HepG2 (cell line): ENCODE measurements around the gene NPBWR2. TPM values are rescaled to one million over a fixed set of nuclear protein-coding genes. Genes with fewer than 3 reads are reported as not detected.

Source experiments
- AGO1 ChIP-seq: fragments of 200-400 bp; formaldehyde crosslinking; IDR thresholded peaks from 2 replicates; pipeline ENCODE4 v1.6.1; 2017; ENCODE audit warnings: mild to moderate bottlenecking, low read depth, low read length, moderate library complexity; ENCODE audit not compliant: poor library complexity, severe bottlenecking
- ARNT ChIP-seq: fragments of 450-650 bp; IDR thresholded peaks from 2 replicates; pipeline ENCODE4 v1.6.1; 2017
- ESRRA ChIP-seq: sonication (generic); formaldehyde crosslinking; IDR thresholded peaks from 2 replicates; pipeline ENCODE4 v1.5.1; 2020; ENCODE audit warnings: mild to moderate bottlenecking, low read depth, missing genetic modification reagents
- FOSL2 ChIP-seq: sonication (generic); formaldehyde crosslinking; IDR thresholded peaks from 2 replicates; pipeline ENCODE4 v1.4.0; 2020; ENCODE audit warnings: missing genetic modification reagents
- KLF11 ChIP-seq: IDR thresholded peaks from 2 replicates; pipeline ENCODE4 v1.6.1; 2016; ENCODE audit warnings: missing compliant biosample characterization
- KLF16 ChIP-seq, 2 experiments: sonication (generic) in 1 of 2; formaldehyde crosslinking in 1 of 2; IDR thresholded peaks; 2 replicates each; pipeline versions ENCODE4 v1.6.1 to v1.8.0; 2016 to 2023; ENCODE audit warnings: missing genetic modification reagents in 2 of 2, missing compliant biosample characterization in 1 of 2
- MIER3 ChIP-seq: IDR thresholded peaks from 2 replicates; pipeline ENCODE4 v1.6.1; 2016; ENCODE audit warnings: missing compliant biosample characterization, borderline replicate concordance
- NAIF1 ChIP-seq: sonication (generic); formaldehyde crosslinking; IDR thresholded peaks from 2 replicates; pipeline ENCODE4 v1.5.0; 2020; ENCODE audit warnings: mild to moderate bottlenecking, missing genetic modification reagents, borderline replicate concordance
- NCOA2 ChIP-seq: sonication (generic); formaldehyde crosslinking; IDR thresholded peaks from 2 replicates; pipeline ENCODE4 v1.8.0; 2022; ENCODE audit warnings: inconsistent platforms
- PHF5A ChIP-seq: IDR thresholded peaks from one replicate; pipeline ENCODE4 v1.6.1; 2018; ENCODE audit warnings: low read depth, missing genetic modification reagents; ENCODE audit not compliant: unreplicated experiment
- SETDB1 ChIP-seq: sonication (generic); formaldehyde crosslinking; IDR thresholded peaks from 2 replicates; pipeline ENCODE4 v1.5.1; 2020; ENCODE audit warnings: missing genetic modification reagents, mild to moderate bottlenecking, borderline replicate concordance
- TBX2 ChIP-seq: sonication (generic); formaldehyde crosslinking; IDR thresholded peaks from 2 replicates; pipeline ENCODE4 v1.5.0; 2020; ENCODE audit warnings: missing genetic modification reagents, mild to moderate bottlenecking, borderline replicate concordance
- ZFP36L1 ChIP-seq: sonication (generic); formaldehyde crosslinking; IDR thresholded peaks from 2 replicates; pipeline ENCODE4 v1.8.0; 2022; ENCODE audit warnings: mild to moderate bottlenecking, missing genetic modification reagents, moderate library complexity
- ZNF589 ChIP-seq: sonication (generic); formaldehyde crosslinking; conservative IDR thresholded peaks from 2 replicates; pipeline ENCODE4 v1.8.0; 2022; ENCODE audit warnings: mild to moderate bottlenecking, moderate library complexity, missing genetic modification reagents
- ZNF607 ChIP-seq: sonication (generic); formaldehyde crosslinking; IDR thresholded peaks from 2 replicates; pipeline ENCODE4 v1.5.1; 2020; ENCODE audit warnings: missing genetic modification reagents, mild to moderate bottlenecking, borderline replicate concordance
- ZNF780A ChIP-seq: sonication (generic); formaldehyde crosslinking; IDR thresholded peaks from 2 replicates; pipeline ENCODE4 v1.8.0; 2022; ENCODE audit warnings: mild to moderate bottlenecking, missing genetic modification reagents, moderate library complexity
- polyA plus RNA-seq, 8 experiments: library from polyadenylated mRNA; depleted of rRNA in 3 of 8; stranded (reverse) in 7 of 8; unstranded in 1 of 8; fragments of >200 nt; fragmentation: Illumina TruSeq in 4 of 8; extraction: Trizol in 4 of 8; gene quantifications; 2 replicates each; pipeline versions ENCODE4 v1.2.1 to v1.2.3, GENCODE V29; 2011 to 2016; ENCODE audit warnings: low read depth in 4 of 8, missing spikeins in 1 of 8, mixed read lengths in 1 of 8; ENCODE audit not compliant: insufficient read depth in 1 of 8
- total RNA-seq, 5 experiments: library from RNA; depleted of rRNA; stranded (reverse); fragments of >200 nt; fragmentation: Illumina TruSeq; extraction: Trizol; gene quantifications; 2 replicates each; pipeline ENCODE4 v1.2.3, GENCODE V29; 2016; ENCODE audit warnings: low read depth in 1 of 5
- TF ChIP-seq, protein P1 (sequence below): sonication (generic); formaldehyde crosslinking; IDR thresholded peaks from 2 replicates; pipeline ENCODE4 v1.5.0; 2020; ENCODE audit warnings: missing genetic modification reagents
- TF ChIP-seq, protein P2 (sequence below): fragments of 450-650 bp; IDR thresholded peaks from 2 replicates; pipeline ENCODE4 v1.6.1; 2017
- TF ChIP-seq, protein P3 (sequence below): sonication (generic); formaldehyde crosslinking; IDR thresholded peaks from 2 replicates; pipeline ENCODE4 v1.4.0; 2020; ENCODE audit warnings: missing genetic modification reagents, borderline replicate concordance
- TF ChIP-seq, protein P4 (sequence below): sonication (generic); formaldehyde crosslinking; IDR thresholded peaks from 2 replicates; pipeline ENCODE4 v1.4.0; 2020; ENCODE audit warnings: missing genetic modification reagents, borderline replicate concordance

NPBWR2 gene
- total and polyA plus RNA-seq, 2 of the 13 experiments (the other 11 are each of a cell fraction or from before 2014, with no cell fraction given) = not detected

DNA sequence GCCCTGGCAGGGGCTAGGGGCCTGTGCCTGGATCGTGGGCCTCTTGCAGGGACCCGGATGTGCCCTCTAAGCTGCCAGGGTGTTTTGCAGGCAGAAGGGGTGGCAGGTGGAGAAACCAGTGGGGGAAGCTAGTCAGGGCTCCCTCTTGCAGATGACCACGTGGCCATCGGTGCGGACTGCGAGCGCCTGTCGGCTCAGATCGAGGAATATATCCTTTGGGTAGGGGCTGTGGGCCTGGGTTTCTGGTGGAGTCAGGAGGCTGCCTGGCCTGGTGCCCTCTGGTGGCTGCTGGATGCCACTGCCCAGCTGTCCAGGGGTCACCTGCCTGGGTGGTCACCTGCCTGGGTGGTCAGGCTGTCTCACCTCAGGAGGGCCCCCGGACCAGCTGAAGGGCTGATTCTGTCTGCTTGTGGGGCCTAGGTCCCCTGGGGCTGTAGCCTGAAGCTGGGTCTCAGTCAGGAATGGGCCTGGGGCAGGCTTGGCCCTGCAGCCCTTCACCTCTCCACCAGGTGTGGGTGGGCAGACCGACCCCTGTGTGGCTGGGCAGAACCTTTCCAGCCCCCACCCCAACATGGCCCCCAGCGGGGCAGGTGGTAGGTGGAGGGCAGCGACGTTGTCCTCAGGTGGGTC is 37.6 kb downstream of the NPBWR2 start (continued):
- TF ChIP-seq ZNF589 (CRISPR knock-in tag) (no peak), ZNF780A (no peak), AGO1 (peak; percentile 65), ARNT (no peak), TBX2 (peak; percentile 57; the same call in 1 of the 2 replicates), NAIF1 (CRISPR knock-in tag) (no peak), PHF5A (CRISPR knock-in tag) (peak; percentile 47), FOSL2 (CRISPR knock-in tag) (peak; percentile 37), ZNF607 (CRISPR knock-in tag) (0 out of 2 replicates have a peak, but pooled peaks have one; percentile 17), NCOA2 (CRISPR knock-in tag) (peak; percentile 27; the same call in 1 of the 2 replicates), KLF11 (CRISPR knock-in tag) (no peak), ESRRA (CRISPR knock-in tag) (peak; percentile 41; the same call in 1 of the 2 replicates), KLF16 (CRISPR knock-in tag; IDR thresholded peaks at IDR 0.05) (peak in 1 of 2 experiments; percentile 26; a peak in 1 of 4 replicates), SETDB1 (no peak), ZFP36L1 (CRISPR knock-in tag) (no peak), MIER3 (CRISPR knock-in tag) (no peak; the same call in 1 of the 2 replicates)
- TF ChIP-seq, protein P1, sequence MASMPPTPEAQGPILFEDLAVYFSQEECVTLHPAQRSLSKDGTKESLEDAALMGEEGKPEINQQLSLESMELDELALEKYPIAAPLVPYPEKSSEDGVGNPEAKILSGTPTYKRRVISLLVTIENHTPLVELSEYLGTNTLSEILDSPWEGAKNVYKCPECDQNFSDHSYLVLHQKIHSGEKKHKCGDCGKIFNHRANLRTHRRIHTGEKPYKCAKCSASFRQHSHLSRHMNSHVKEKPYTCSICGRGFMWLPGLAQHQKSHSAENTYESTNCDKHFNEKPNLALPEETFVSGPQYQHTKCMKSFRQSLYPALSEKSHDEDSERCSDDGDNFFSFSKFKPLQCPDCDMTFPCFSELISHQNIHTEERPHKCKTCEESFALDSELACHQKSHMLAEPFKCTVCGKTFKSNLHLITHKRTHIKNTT = no peak
- TF ChIP-seq, protein P2, sequence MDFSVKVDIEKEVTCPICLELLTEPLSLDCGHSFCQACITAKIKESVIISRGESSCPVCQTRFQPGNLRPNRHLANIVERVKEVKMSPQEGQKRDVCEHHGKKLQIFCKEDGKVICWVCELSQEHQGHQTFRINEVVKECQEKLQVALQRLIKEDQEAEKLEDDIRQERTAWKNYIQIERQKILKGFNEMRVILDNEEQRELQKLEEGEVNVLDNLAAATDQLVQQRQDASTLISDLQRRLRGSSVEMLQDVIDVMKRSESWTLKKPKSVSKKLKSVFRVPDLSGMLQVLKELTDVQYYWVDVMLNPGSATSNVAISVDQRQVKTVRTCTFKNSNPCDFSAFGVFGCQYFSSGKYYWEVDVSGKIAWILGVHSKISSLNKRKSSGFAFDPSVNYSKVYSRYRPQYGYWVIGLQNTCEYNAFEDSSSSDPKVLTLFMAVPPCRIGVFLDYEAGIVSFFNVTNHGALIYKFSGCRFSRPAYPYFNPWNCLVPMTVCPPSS = no peak
- TF ChIP-seq, protein P3, sequence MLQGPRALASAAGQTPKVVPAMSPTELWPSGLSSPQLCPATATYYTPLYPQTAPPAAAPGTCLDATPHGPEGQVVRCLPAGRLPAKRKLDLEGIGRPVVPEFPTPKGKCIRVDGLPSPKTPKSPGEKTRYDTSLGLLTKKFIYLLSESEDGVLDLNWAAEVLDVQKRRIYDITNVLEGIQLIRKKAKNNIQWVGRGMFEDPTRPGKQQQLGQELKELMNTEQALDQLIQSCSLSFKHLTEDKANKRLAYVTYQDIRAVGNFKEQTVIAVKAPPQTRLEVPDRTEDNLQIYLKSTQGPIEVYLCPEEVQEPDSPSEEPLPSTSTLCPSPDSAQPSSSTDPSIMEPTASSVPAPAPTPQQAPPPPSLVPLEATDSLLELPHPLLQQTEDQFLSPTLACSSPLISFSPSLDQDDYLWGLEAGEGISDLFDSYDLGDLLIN (CRISPR knock-in tag) = 0 out of 2 replicates have a peak, but pooled peaks have one; percentile 44
- TF ChIP-seq, protein P4, sequence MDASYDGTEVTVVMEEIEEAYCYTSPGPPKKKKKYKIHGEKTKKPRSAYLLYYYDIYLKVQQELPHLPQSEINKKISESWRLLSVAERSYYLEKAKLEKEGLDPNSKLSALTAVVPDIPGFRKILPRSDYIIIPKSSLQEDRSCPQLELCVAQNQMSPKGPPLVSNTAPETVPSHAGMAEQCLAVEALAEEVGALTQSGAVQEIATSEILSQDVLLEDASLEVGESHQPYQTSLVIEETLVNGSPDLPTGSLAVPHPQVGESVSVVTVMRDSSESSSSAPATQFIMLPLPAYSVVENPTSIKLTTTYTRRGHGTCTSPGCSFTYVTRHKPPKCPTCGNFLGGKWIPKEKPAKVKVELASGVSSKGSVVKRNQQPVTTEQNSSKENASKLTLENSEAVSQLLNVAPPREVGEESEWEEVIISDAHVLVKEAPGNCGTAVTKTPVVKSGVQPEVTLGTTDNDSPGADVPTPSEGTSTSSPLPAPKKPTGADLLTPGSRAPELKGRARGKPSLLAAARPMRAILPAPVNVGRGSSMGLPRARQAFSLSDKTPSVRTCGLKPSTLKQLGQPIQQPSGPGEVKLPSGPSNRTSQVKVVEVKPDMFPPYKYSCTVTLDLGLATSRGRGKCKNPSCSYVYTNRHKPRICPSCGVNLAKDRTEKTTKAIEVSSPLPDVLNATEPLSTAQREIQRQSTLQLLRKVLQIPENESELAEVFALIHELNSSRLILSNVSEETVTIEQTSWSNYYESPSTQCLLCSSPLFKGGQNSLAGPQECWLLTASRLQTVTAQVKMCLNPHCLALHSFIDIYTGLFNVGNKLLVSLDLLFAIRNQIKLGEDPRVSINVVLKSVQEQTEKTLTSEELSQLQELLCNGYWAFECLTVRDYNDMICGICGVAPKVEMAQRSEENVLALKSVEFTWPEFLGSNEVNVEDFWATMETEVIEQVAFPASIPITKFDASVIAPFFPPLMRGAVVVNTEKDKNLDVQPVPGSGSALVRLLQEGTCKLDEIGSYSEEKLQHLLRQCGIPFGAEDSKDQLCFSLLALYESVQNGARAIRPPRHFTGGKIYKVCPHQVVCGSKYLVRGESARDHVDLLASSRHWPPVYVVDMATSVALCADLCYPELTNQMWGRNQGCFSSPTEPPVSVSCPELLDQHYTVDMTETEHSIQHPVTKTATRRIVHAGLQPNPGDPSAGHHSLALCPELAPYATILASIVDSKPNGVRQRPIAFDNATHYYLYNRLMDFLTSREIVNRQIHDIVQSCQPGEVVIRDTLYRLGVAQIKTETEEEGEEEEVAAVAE (CRISPR knock-in tag) = peak; percentile 48; the same call in 1 of the 2 replicates
